K562 (cell line): ENCODE results near the gene CCDC175. TPM values are rescaled to one million over a fixed set of nuclear protein-coding genes. Genes with fewer than 3 reads are reported as not detected.
A peak's percentile ranks its signal among the peaks of the same experiment; 100 is the strongest.

Experiments
- BRF1 ChIP-seq: IDR thresholded peaks from 3 replicates; pipeline ENCODE4 v1.6.1; 2011; ENCODE audit warnings: borderline replicate concordance, mild to moderate bottlenecking; ENCODE audit not compliant: insufficient read length; ENCODE audit errors: extremely low read depth
- COPS2 ChIP-seq: fragments of 450-650 bp; conservative IDR thresholded peaks from 2 replicates; pipeline ENCODE4 v1.6.1; 2016; ENCODE audit warnings: mild to moderate bottlenecking, moderate library complexity
- GABPA ChIP-seq: fragments of 200-800 bp; sonication (Bioruptor generic); conservative IDR thresholded peaks from 2 replicates; pipeline ENCODE4 v1.6.1; 2016; ENCODE audit warnings: low read depth, missing genetic modification characterization, missing compliant biosample characterization
- HBP1 ChIP-seq: fragments of 450-650 bp; formaldehyde crosslinking; IDR thresholded peaks from 2 replicates; pipeline ENCODE4 v1.4.0; 2022; ENCODE audit warnings: missing genetic modification characterization
- HNRNPL ChIP-seq: fragments of 200-400 bp; formaldehyde crosslinking; IDR thresholded peaks from 2 replicates; pipeline ENCODE4 v1.6.1; 2017; ENCODE audit warnings: low read depth, mild to moderate bottlenecking, low read length
- HNRNPUL1 ChIP-seq: fragments of 200-400 bp; formaldehyde crosslinking; IDR thresholded peaks from 2 replicates; pipeline ENCODE4 v1.6.1; 2017; ENCODE audit warnings: low read length
- KLF13 ChIP-seq: fragments of 450-650 bp; IDR thresholded peaks from 2 replicates; pipeline ENCODE4 v1.6.1; 2016; ENCODE audit warnings: missing genetic modification characterization, low read depth, mild to moderate bottlenecking, missing compliant biosample characterization, moderate library complexity, borderline replicate concordance
- L3MBTL2 ChIP-seq: fragments of 450-650 bp; IDR thresholded peaks from 2 replicates; pipeline ENCODE4 v1.6.1; 2016; ENCODE audit warnings: mild to moderate bottlenecking, moderate library complexity
- RERE ChIP-seq: sonication (generic); formaldehyde crosslinking; IDR thresholded peaks from 2 replicates; pipeline ENCODE4 v1.8.0; 2023; ENCODE audit warnings: missing genetic modification reagents, mild to moderate bottlenecking, borderline replicate concordance
- SAFB2 ChIP-seq: fragments of 200-400 bp; formaldehyde crosslinking; IDR thresholded peaks from 2 replicates; pipeline ENCODE4 v1.6.1; 2018; ENCODE audit warnings: borderline replicate concordance, low read length, low read depth, moderate library complexity; ENCODE audit not compliant: severe bottlenecking
- SPI1 ChIP-seq: IDR thresholded peaks from 2 replicates; pipeline ENCODE4 v1.6.1; 2011; ENCODE audit warnings: low read depth, low read length, control low read depth, borderline replicate concordance
- ZBTB26 ChIP-seq: fragments of 450-650 bp; formaldehyde crosslinking; IDR thresholded peaks from 2 replicates; pipeline ENCODE4 v1.4.0; 2022; ENCODE audit warnings: missing genetic modification characterization
- ZNF212 ChIP-seq: fragments of 450-650 bp; formaldehyde crosslinking; IDR thresholded peaks from 2 replicates; pipeline ENCODE4 v1.4.0; 2020; ENCODE audit warnings: mild to moderate bottlenecking
- ZNF518B ChIP-seq: fragments of 250-450 bp; sonication (Bioruptor Pico); IDR thresholded peaks from 2 replicates; pipeline ENCODE4 v1.5.0; 2021; ENCODE audit warnings: mild to moderate bottlenecking, moderate library complexity
- polyA plus RNA-seq, 8 experiments: library from polyadenylated mRNA; depleted of rRNA in 4 of 8; stranded (reverse) in 5 of 8; unstranded in 3 of 8; fragments of >200 nt; fragmentation: Nextera tagmentation in 2 of 8; fragmentation: Illumina TruSeq in 1 of 8; extraction: Ambion mirVana in 2 of 8; extraction: Trizol in 1 of 8; gene quantifications; 2 replicates each; pipeline versions ENCODE4 v1.2.1 to v1.2.3, GENCODE V29; 2011 to 2014; ENCODE audit warnings: inconsistent platforms in 1 of 8, missing spikeins in 1 of 8
- total RNA-seq, 7 experiments: library from RNA; depleted of rRNA in 6 of 7; stranded (reverse); fragments of >200 nt in 6 of 7; fragmentation: Illumina TruSeq in 2 of 7; extraction: Trizol in 2 of 7; gene quantifications; 2 replicates each; pipeline versions ENCODE4 v1.2.1 to v1.2.3, GENCODE V29; 2011 to 2021; ENCODE audit warnings: low replicate concordance in 1 of 7

The CCDC175 gene
- total and polyA plus RNA-seq, 9 of the 15 experiments (the other 6 are each of a cell fraction or from before 2014, with no cell fraction given), result not detected

- TF ChIP-seq RERE (CRISPR knock-in tag) (peak; percentile 38; the same call in 1 of the 2 replicates), SPI1 (peak; percentile 64; the same call in 1 of the 2 replicates), ZBTB26 (CRISPR knock-in tag) (no peak), KLF13 (tag) (peak; percentile 60; the same call in 1 of the 2 replicates), SAFB2 (no peak), COPS2 (no peak), HNRNPUL1 (no peak), BRF1 (no peak), ZNF212 (CRISPR knock-in tag) (no peak), L3MBTL2 (peak; percentile 97), ZNF518B (no peak), GABPA (tag) (peak; percentile 73), HNRNPL (peak; percentile 85), HBP1 (CRISPR knock-in tag) (no peak)
Observed at GRCh38 chr14:59483819-59484638, 92.6 kb downstream of the CCDC175 start, which contains the start of the genes JKAMP and L3HYPDH (continued).
